Tibial artery (tissue), 4 donors: ENCODE measurements around the gene CCR5AS.

Source experiments
- DNase-seq, 2 donors: peaks; one replicate each; pipeline ENCODE4 v3.0.0-alpha.2; 2019
- H3K27ac ChIP-seq, 2 donors: fragments of 200-600 bp; sonication (generic) in 1 of 2; 1 replicate in 1 of 2; 2 replicates in 1 of 2; pipeline ENCODE4 v1.5.1; 2018 to 2019; ENCODE audit warnings: mild to moderate bottlenecking in 1 of 2
- H3K27me3 ChIP-seq, 2 donors: fragments of 200-600 bp; sonication (generic) in 1 of 2; one replicate each; pipeline versions ENCODE4 v1.5.1 to v1.6.0; 2016 to 2019
- H3K36me3 ChIP-seq, 3 donors: fragments of 200-600 bp; sonication (generic) in 2 of 3; one replicate each; pipeline ENCODE4 v1.5.1; 2016 to 2019; ENCODE audit warnings: mild to moderate bottlenecking in 2 of 3
- H3K4me1 ChIP-seq, 4 donors: fragments of 200-600 bp; sonication (generic) in 2 of 4; 1 replicate in 3 of 4; 2 replicates in 1 of 4; pipeline ENCODE4 v1.5.1; 2016 to 2019
- H3K4me3 ChIP-seq, 2 donors: fragments of 200-600 bp; sonication (generic) in 1 of 2; 1 replicate in 1 of 2; 2 replicates in 1 of 2; pipeline ENCODE4 v1.5.1; 2018 to 2019; ENCODE audit warnings: mild to moderate bottlenecking in 2 of 2
- H3K9me3 ChIP-seq, 3 donors: fragments of 200-600 bp; sonication (generic) in 1 of 3; one replicate each; pipeline ENCODE4 v1.5.1; 2016 to 2019
- intact Hi-C: fragments of 100-400 bp; cut with DNase I; formaldehyde crosslinking; loops from one replicate; pipeline ENCODE4 v1.15.0; 2023; ENCODE audit warnings: low total_unique reads
- TF ChIP-seq, protein P1 (sequence below), 2 experiments: fragments of 200-600 bp in 1 of 2; fragments of 450-650 bp in 1 of 2; IDR thresholded peaks; one replicate each; pipeline ENCODE4 v1.5.1; 2017 to 2019; ENCODE audit warnings: antibody characterized with exemption in 2 of 2, mild to moderate bottlenecking in 1 of 2, moderate library complexity in 1 of 2

CCR5AS gene

GRCh38 chr3:46422617-46423016, 15.8 kb upstream of the CCR5AS start:
- H3K4me3 ChIP-seq = no peak overlapping the region
- H3K36me3 ChIP-seq = no peaks in the 10 kb centered on the region
- no peak for DNase-seq
- H3K9me3 ChIP-seq = no peaks in the 10 kb centered on the region
- intact Hi-C loops = no loop called here
- TF ChIP-seq, protein P1, sequence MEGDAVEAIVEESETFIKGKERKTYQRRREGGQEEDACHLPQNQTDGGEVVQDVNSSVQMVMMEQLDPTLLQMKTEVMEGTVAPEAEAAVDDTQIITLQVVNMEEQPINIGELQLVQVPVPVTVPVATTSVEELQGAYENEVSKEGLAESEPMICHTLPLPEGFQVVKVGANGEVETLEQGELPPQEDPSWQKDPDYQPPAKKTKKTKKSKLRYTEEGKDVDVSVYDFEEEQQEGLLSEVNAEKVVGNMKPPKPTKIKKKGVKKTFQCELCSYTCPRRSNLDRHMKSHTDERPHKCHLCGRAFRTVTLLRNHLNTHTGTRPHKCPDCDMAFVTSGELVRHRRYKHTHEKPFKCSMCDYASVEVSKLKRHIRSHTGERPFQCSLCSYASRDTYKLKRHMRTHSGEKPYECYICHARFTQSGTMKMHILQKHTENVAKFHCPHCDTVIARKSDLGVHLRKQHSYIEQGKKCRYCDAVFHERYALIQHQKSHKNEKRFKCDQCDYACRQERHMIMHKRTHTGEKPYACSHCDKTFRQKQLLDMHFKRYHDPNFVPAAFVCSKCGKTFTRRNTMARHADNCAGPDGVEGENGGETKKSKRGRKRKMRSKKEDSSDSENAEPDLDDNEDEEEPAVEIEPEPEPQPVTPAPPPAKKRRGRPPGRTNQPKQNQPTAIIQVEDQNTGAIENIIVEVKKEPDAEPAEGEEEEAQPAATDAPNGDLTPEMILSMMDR (IDR thresholded peaks at IDR 0.05) = no peak
- no peaks in the 10 kb centered on the region for H3K4me1 ChIP-seq
- H3K27ac ChIP-seq = no peak overlapping the region
- H3K27me3 ChIP-seq = no peaks in the 10 kb centered on the region

DNA sequence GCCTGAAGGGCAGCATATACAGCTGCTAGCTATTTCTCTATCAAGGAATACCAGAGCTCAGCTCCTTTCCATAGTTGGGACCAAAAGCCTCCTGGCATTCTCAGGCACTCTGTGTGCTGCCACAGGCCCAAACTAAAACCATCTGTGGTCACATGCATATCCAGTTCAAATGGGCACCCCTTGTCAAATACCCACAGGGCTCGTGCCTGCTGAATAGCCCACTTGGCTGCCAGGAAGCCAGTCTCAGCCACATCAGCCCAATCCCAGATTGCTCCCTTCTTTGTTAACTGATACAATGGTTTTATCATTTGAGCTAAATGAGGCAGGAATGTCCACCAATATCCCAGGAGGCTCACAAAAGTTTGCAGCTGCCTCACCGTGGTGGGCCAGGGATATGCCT, 14.1 kb upstream of the CCR5AS start:
- intact Hi-C loops = no loop called here
- TF ChIP-seq, protein P1 (IDR thresholded peaks at IDR 0.05) = no peak
- Histone ChIP-seq H3K9me3 (no peaks in the 10 kb centered on the region), H3K27me3 (no peaks in the 10 kb centered on the region), H3K36me3 (no peaks in the 10 kb centered on the region), H3K27ac (no peak overlapping the region), H3K4me3 (no peak overlapping the region), H3K4me1 (no peaks in the 10 kb centered on the region)
- no peak for DNase-seq

GRCh38 chr3:46419816-46420215, 12.9 kb upstream of the CCR5AS start:
- no peaks in the 10 kb centered on the region for H3K27me3 ChIP-seq
- no peaks in the 10 kb centered on the region for H3K36me3 ChIP-seq
- intact Hi-C loops = no loop called here
- H3K4me1 ChIP-seq = no peaks in the 10 kb centered on the region
- no peaks in the 10 kb centered on the region for H3K9me3 ChIP-seq
- no peak overlapping the region for H3K27ac ChIP-seq
- DNase-seq = no peak
- TF ChIP-seq, protein P1 (IDR thresholded peaks at IDR 0.05) = no peak
- H3K4me3 ChIP-seq = no peak overlapping the region

DNA sequence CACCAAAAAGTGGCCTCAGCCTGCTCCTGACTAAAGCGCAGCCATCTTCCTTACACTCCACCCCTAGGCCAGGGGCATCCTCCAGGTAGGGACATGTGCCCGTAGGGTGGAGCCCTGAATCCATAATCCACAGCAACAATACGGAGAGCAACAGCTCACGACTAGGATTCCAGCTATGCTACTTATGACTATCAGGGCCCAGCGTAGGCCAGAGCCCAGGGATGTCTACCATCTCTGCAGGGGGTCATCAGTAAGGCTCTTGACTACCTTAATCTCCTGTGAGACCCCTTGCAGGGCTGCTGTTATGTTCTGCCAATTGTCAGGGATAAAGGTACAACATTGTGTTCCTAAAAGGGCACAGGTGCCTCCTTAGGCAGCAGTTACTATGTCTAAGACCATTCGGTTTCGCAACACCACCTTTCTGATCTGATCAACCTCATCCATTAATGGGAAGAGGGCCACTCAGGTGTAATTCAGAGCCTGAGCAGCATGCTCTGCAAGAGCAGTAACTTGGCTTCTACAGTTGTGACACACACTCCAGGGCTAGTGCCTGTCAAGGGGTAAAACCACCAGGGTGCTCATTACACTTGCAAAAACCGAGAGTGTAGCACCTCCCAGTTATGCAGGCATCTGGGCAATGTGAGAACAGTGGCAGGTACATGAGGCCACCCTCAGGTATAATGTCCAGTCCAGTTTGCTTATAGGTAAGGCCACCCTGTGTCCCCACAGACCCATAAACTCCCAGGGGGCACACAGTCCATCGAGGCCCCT, 11.2 kb upstream of the CCR5AS start:
- no peak overlapping the region for H3K4me3 ChIP-seq
- H3K4me1 ChIP-seq = no peaks in the 10 kb centered on the region
- TF ChIP-seq, protein P1 (IDR thresholded peaks at IDR 0.05) = no peak
- no peaks in the 10 kb centered on the region for H3K36me3 ChIP-seq
- H3K27ac ChIP-seq = no peak overlapping the region
- no peaks in the 10 kb centered on the region for H3K9me3 ChIP-seq
- DNase-seq = no peak
- no peaks in the 10 kb centered on the region for H3K27me3 ChIP-seq
- intact Hi-C loops = no loop called here

GRCh38 chr3:46416811-46417510, 10.1 kb upstream of the CCR5AS start:
- DNase-seq = no peak
- no peaks in the 10 kb centered on the region for H3K9me3 ChIP-seq
- H3K4me3 ChIP-seq = no peak overlapping the region
- H3K36me3 ChIP-seq = no peaks in the 10 kb centered on the region
- H3K27ac ChIP-seq = no peak overlapping the region
- intact Hi-C loops = no loop called here
- no peaks in the 10 kb centered on the region for H3K27me3 ChIP-seq
- TF ChIP-seq, protein P1 (IDR thresholded peaks at IDR 0.05) = no peak
- H3K4me1 ChIP-seq = no peaks in the 10 kb centered on the region
